ENCODE measurements around the gene BACE1.

BACE1 gene

GRCh38 chr11:117316197-117316961 lies at the start of gene BACE1:
BACE1 (minus strand) TSS chr11:117316256; CDS start chr11:117315795, 461 bp downstream.
- in situ Hi-C loops (cut with MboI; ENCODE audit: low sequenced_read_pairs, unreplicated experiment) = no loop called here
- TF ChIP-seq CTCF (IDR thresholded peaks at IDR 0.05; ENCODE audit: borderline replicate concordance, control extremely low read depth, extremely low read depth, insufficient read depth, missing control alignments) = no peak
- DNase-seq (ENCODE audit: low spot score) = peak; percentile 65

GRCh38 chr11:117361432-117361831 lies 45.4 kb upstream of the BACE1 start:
- no peak for DNase-seq (ENCODE audit: low spot score)
- TF ChIP-seq CTCF (IDR thresholded peaks at IDR 0.05; ENCODE audit: borderline replicate concordance, control extremely low read depth, extremely low read depth, insufficient read depth, missing control alignments) = no peak
- in situ Hi-C loops (cut with MboI; ENCODE audit: low sequenced_read_pairs, unreplicated experiment) = no loop called here

GRCh38 chr11:117356126-117356890 lies 40.3 kb upstream of the BACE1 start:
- DNase-seq (ENCODE audit: low spot score) = no peak
- in situ Hi-C loops (cut with MboI; ENCODE audit: low sequenced_read_pairs, unreplicated experiment) = no loop called here
- no peak for TF ChIP-seq CTCF (IDR thresholded peaks at IDR 0.05; ENCODE audit: borderline replicate concordance, control extremely low read depth, extremely low read depth, insufficient read depth, missing control alignments)

GRCh38 chr11:117354550-117354949 lies 38.5 kb upstream of the BACE1 start:
- in situ Hi-C loops (cut with MboI; ENCODE audit: low sequenced_read_pairs, unreplicated experiment) = no loop called here
- no peak for DNase-seq (ENCODE audit: low spot score)
- TF ChIP-seq CTCF (IDR thresholded peaks at IDR 0.05; ENCODE audit: borderline replicate concordance, control extremely low read depth, extremely low read depth, insufficient read depth, missing control alignments) = no peak

GRCh38 chr11:117345039-117345438 lies 29.0 kb upstream of the BACE1 start:
- in situ Hi-C loops (cut with MboI; ENCODE audit: low sequenced_read_pairs, unreplicated experiment) = no loop called here
- no peak for TF ChIP-seq CTCF (IDR thresholded peaks at IDR 0.05; ENCODE audit: borderline replicate concordance, control extremely low read depth, extremely low read depth, insufficient read depth, missing control alignments)
- DNase-seq (ENCODE audit: low spot score) = no peak

GRCh38 chr11:117337076-117337475 lies 21.0 kb upstream of the BACE1 start:
- in situ Hi-C loops (cut with MboI; ENCODE audit: low sequenced_read_pairs, unreplicated experiment) = no loop called here
- DNase-seq (ENCODE audit: low spot score) = no peak
- TF ChIP-seq CTCF (IDR thresholded peaks at IDR 0.05; ENCODE audit: borderline replicate concordance, control extremely low read depth, extremely low read depth, insufficient read depth, missing control alignments) = no peak

All from GM13976 (cell line).